Thyroid gland (tissue), 4 donors: ENCODE measurements around the gene DNAH1.

ENCODE experiments used
- POLR2A ChIP-seq, 2 donors: fragments of 450-650 bp; IDR thresholded peaks; one replicate each; pipeline ENCODE4 v1.6.1; 2017; ENCODE audit warnings: antibody characterized with exemption in 2 of 2, mild to moderate bottlenecking in 2 of 2, moderate library complexity in 1 of 2
- TF ChIP-seq, protein P1 (sequence below), 6 experiments: fragments of 200-600 bp in 3 of 6; fragments of 450-650 bp in 3 of 6; sonication (generic) in 3 of 6; IDR thresholded peaks; one replicate each; pipeline ENCODE4 v1.5.1; 2016 to 2019; ENCODE audit warnings: antibody characterized with exemption in 6 of 6, mild to moderate bottlenecking in 2 of 6, inconsistent platforms in 1 of 6, moderate library complexity in 1 of 6

GRCh38 chr3:52438104-52438376, 121.9 kb downstream of the DNAH1 start:
- no peak for TF ChIP-seq POLR2A (IDR thresholded peaks at IDR 0.05)
- TF ChIP-seq, protein P1, sequence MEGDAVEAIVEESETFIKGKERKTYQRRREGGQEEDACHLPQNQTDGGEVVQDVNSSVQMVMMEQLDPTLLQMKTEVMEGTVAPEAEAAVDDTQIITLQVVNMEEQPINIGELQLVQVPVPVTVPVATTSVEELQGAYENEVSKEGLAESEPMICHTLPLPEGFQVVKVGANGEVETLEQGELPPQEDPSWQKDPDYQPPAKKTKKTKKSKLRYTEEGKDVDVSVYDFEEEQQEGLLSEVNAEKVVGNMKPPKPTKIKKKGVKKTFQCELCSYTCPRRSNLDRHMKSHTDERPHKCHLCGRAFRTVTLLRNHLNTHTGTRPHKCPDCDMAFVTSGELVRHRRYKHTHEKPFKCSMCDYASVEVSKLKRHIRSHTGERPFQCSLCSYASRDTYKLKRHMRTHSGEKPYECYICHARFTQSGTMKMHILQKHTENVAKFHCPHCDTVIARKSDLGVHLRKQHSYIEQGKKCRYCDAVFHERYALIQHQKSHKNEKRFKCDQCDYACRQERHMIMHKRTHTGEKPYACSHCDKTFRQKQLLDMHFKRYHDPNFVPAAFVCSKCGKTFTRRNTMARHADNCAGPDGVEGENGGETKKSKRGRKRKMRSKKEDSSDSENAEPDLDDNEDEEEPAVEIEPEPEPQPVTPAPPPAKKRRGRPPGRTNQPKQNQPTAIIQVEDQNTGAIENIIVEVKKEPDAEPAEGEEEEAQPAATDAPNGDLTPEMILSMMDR (IDR thresholded peaks at IDR 0.05), result no peak
